ENCODE measurements around the gene VPS9D1.

GRCh38 chr16:89723279-89724250 is 2.9 kb upstream of the VPS9D1 start:
- TF ChIP-seq CTCF (IDR thresholded peaks at IDR 0.05) (no peak), POLR2A (IDR thresholded peaks at IDR 0.05) (no peak), EP300 (IDR thresholded peaks at IDR 0.05) (no peak)

All from ovary (tissue), 3 donors.